HCT116 (cell line): ENCODE data around the gene LY9. TPM values are rescaled to one million over a fixed set of nuclear protein-coding genes. Genes with fewer than 3 reads are reported as not detected.

Experiments
- ATAC-seq: fragments of 200-7000 bp; cut with Tn5 transposase; 2 replicates; pipeline ENCODE4 v1.9.1; 2020; ENCODE audit warnings: mild to moderate bottlenecking, moderate library complexity
- BruUV-seq: library from RNA; stranded (reverse); fragments of 400-500 nt; replicated peaks from 2 replicates; lab custom pipeline; 2021; lab: Mats Ljungman, UMichigan
- CTCF ChIA-PET: fragments of 300-600 bp; sonication (Branson Sonifier 250); formaldehyde crosslinking; loops from one replicate; lab custom pipeline; 2021; ENCODE audit warnings: antibody characterized with exemption; lab: Charles Lee
- POLR2A ChIA-PET: fragments of 300-600, 350-600 bp; sonication (Branson Sonifier 250); formaldehyde crosslinking; loops from one replicate; lab custom pipeline; 2021; ENCODE audit warnings: antibody characterized with exemption; lab: Charles Lee
- RAD21 ChIA-PET, 2 experiments: fragments of 300-600 bp; sonication (Branson Sonifier 250); formaldehyde crosslinking; loops; one replicate each; lab custom pipeline; 2023; ENCODE audit warnings: low total read pairs in 2 of 2; ENCODE audit not compliant: uncharacterized antibody in 2 of 2, unreplicated experiment in 2 of 2, low non-redundant PET in 1 of 2; lab: Charles Lee
- DNase-seq: peaks from one replicate; pipeline ENCODE4 v3.0.0-alpha.2; 2010; ENCODE audit warnings: low read depth, low spot score
- H2AFZ ChIP-seq: fragments of 200-600 bp; shearing (Covaris generic), sonication (generic); 2 replicates; pipeline ENCODE4 v1.6.1; 2017; ENCODE audit warnings: low read depth, mixed run types, mixed read lengths, antibody characterized with exemption, low read length; ENCODE audit not compliant: poor library complexity, severe bottlenecking
- H3K27ac ChIP-seq: 2 replicates; pipeline ENCODE4 v1.5.1; 2012; ENCODE audit warnings: low read depth, low read length
- H3K27me3 ChIP-seq: fragments of 200-600 bp; sonication (generic); 2 replicates; pipeline ENCODE4 v1.6.1; 2016; ENCODE audit warnings: mixed run types, low read length, mixed read lengths; ENCODE audit not compliant: insufficient read depth
- H3K36me3 ChIP-seq, 2 experiments: fragments of 200-500 bp in 1 of 2; fragments of 200-600 bp in 1 of 2; sonication (Bioruptor generic) in 1 of 2; sonication (generic) in 1 of 2; 2 replicates each; pipeline versions ENCODE4 v1.5.1 to v1.6.1; 2014 to 2016; ENCODE audit warnings: low read length in 2 of 2, inconsistent platforms in 1 of 2, mixed read lengths in 1 of 2, mixed run types in 1 of 2; ENCODE audit not compliant: insufficient read depth in 2 of 2, control insufficient read depth in 1 of 2
- H3K4me1 ChIP-seq, 2 experiments: fragments of 200-600 bp in 1 of 2; sonication (generic) in 1 of 2; 2 replicates each; pipeline versions ENCODE4 v1.5.1 to v1.6.1; 2012 to 2017; ENCODE audit warnings: low read length in 2 of 2, inconsistent platforms in 1 of 2, mild to moderate bottlenecking in 1 of 2, mixed read lengths in 1 of 2, mixed run types in 1 of 2, moderate library complexity in 1 of 2; ENCODE audit not compliant: insufficient read depth in 2 of 2, control insufficient read depth in 1 of 2
- H3K4me2 ChIP-seq: fragments of 200-600 bp; sonication (generic); 2 replicates; pipeline ENCODE4 v1.6.1; 2017; ENCODE audit warnings: mixed run types, low read length, mixed read lengths
- H3K4me3 ChIP-seq, 2 experiments: fragments of 200-600 bp in 1 of 2; sonication (generic) in 1 of 2; replicated peaks in 1 of 2; 2 replicates each; pipeline ENCODE4 v1.5.1; 2011 to 2016; ENCODE audit warnings: low read length in 2 of 2, control low read depth in 1 of 2, low read depth in 1 of 2, mild to moderate bottlenecking in 1 of 2, mixed read lengths in 1 of 2, mixed run types in 1 of 2
- H3K79me2 ChIP-seq: fragments of 200-600 bp; sonication (generic); 2 replicates; pipeline ENCODE4 v1.6.1; 2017; ENCODE audit warnings: mild to moderate bottlenecking, mixed run types, low read length, moderate library complexity, mixed read lengths; ENCODE audit not compliant: insufficient read depth
- H3K9ac ChIP-seq: fragments of 200-600 bp; sonication (generic); 2 replicates; pipeline ENCODE4 v1.6.1; 2016; ENCODE audit warnings: low read length, mixed read lengths
- H3K9me2 ChIP-seq: fragments of 200-600 bp; sonication (generic), shearing (Covaris generic); 2 replicates; pipeline ENCODE4 v1.6.1; 2017; ENCODE audit warnings: mixed run types, mild to moderate bottlenecking, moderate library complexity; ENCODE audit not compliant: insufficient read depth
- H3K9me3 ChIP-seq, 2 experiments: fragments of 200-500 bp in 1 of 2; fragments of 200-600 bp in 1 of 2; sonication (Bioruptor generic) in 1 of 2; sonication (generic) in 1 of 2; 2 replicates each; pipeline ENCODE4 v1.6.1; 2014 to 2017; ENCODE audit warnings: low read length in 2 of 2, mixed read lengths in 2 of 2, inconsistent platforms in 1 of 2, low read depth in 1 of 2, mild to moderate bottlenecking in 1 of 2, mixed run types in 1 of 2, moderate library complexity in 1 of 2; ENCODE audit not compliant: control insufficient read depth in 1 of 2, insufficient read depth in 1 of 2
- H4K20me1 ChIP-seq: fragments of 200-600 bp; sonication (generic), shearing (Covaris generic); 2 replicates; pipeline ENCODE4 v1.6.1; 2017; ENCODE audit warnings: mixed run types, mild to moderate bottlenecking, moderate library complexity; ENCODE audit not compliant: insufficient read depth
- CEBPB ChIP-seq: IDR thresholded peaks from 2 replicates; pipeline ENCODE4 v1.6.1; 2012; ENCODE audit warnings: low read depth
- ELF1 ChIP-seq: IDR thresholded peaks from 2 replicates; pipeline ENCODE4 v1.6.1; 2012; ENCODE audit warnings: low read depth, borderline replicate concordance
- EZH2phosphoT487 ChIP-seq: fragments of 200-600 bp; IDR thresholded peaks from 2 replicates; pipeline ENCODE4 v1.6.1; 2018; ENCODE audit warnings: antibody characterized with exemption, borderline replicate concordance
- MAX ChIP-seq: IDR thresholded peaks from 2 replicates; pipeline ENCODE4 v1.6.1; 2012
- POLR2A ChIP-seq: IDR thresholded peaks from 2 replicates; pipeline ENCODE4 v1.7.0; 2011; ENCODE audit warnings: borderline replicate concordance; ENCODE audit not compliant: insufficient read depth, insufficient read length; ENCODE audit errors: extremely low read depth
- RAD21 ChIP-seq: IDR thresholded peaks from 2 replicates; pipeline ENCODE4 v1.6.1; 2012; ENCODE audit warnings: low read depth, mild to moderate bottlenecking
- TCF7L2 ChIP-seq: IDR thresholded peaks from 2 replicates; pipeline ENCODE4 v1.7.0; 2011; ENCODE audit warnings: borderline replicate concordance, inconsistent platforms; ENCODE audit not compliant: insufficient read depth, insufficient read length; ENCODE audit errors: extremely low read depth
- ZNF274 ChIP-seq: fragments of 200-500 bp; sonication (Bioruptor generic); IDR thresholded peaks from 2 replicates; pipeline ENCODE4 v1.6.1; 2014; ENCODE audit warnings: mild to moderate bottlenecking, low read depth, low read length, inconsistent platforms
- intact Hi-C: fragments of 100-400 bp; cut with micrococcal nuclease; formaldehyde crosslinking; loops from 2 replicates; pipeline ENCODE4 v1.10.0; 2022
- total RNA-seq: library from RNA; stranded (reverse); gene quantifications from one replicate; pipeline ENCODE4 v1.2.1, GENCODE V29; 2021; ENCODE audit not compliant: unreplicated experiment
- TF ChIP-seq, protein P1 (sequence below), 3 experiments: fragments of 200-600 bp in 1 of 3; sonication (generic) in 1 of 3; IDR thresholded peaks in 2 of 3; conservative IDR thresholded peaks in 1 of 3; 2 replicates each; pipeline ENCODE4 v1.5.1; 2012 to 2017; ENCODE audit warnings: low read depth in 2 of 3, low read length in 2 of 3, antibody characterized with exemption in 1 of 3, borderline replicate concordance in 1 of 3, control low read depth in 1 of 3, mild to moderate bottlenecking in 1 of 3, mixed read lengths in 1 of 3, mixed run types in 1 of 3, moderate library complexity in 1 of 3; ENCODE audit not compliant: insufficient read depth in 1 of 3
- TF ChIP-seq, protein P2 (sequence below): IDR thresholded peaks from 2 replicates; pipeline ENCODE4 v1.6.1; 2011; ENCODE audit warnings: mild to moderate bottlenecking, low read length, moderate library complexity; ENCODE audit not compliant: insufficient replicate concordance; ENCODE audit errors: extremely low read depth
- TF ChIP-seq, protein P3 (sequence below): IDR thresholded peaks from 2 replicates; pipeline ENCODE4 v1.6.1; 2012; ENCODE audit warnings: low read depth

LY9 gene
- total RNA-seq, 1 experiment from 2014 or later: 0.22 TPM

- Histone ChIP-seq H2AFZ (no peak overlapping the region), H3K27me3 (no peaks in the 10 kb centered on the region), H4K20me1 (no peaks in the 10 kb centered on the region), H3K79me2 (no peaks in the 10 kb centered on the region), H3K27ac (no peak overlapping the region), H3K4me1 (0 out of 4 replicates have a peak, but pooled peaks cover 0 to 3% of the 10 kb centered on the region in 2 experiments), H3K4me3 (no peak overlapping the region), H3K4me2 (no peak overlapping the region), H3K9ac (no peak overlapping the region), H3K36me3 (no peaks in the 10 kb centered on the region), H3K9me3 (no peaks in the 10 kb centered on the region), H3K9me2 (no peaks in the 10 kb centered on the region)
- BruUV-seq: no TSS peak
- DNase-seq (no peak), ATAC-seq (peak; percentile 64; the same call in 1 of the 2 replicates)
- ChIA-PET CTCF (interaction anchor here (0.8 to 1.3 kb wide), 7 partner anchors 9 to 133 kb away, joined by 3 to 9 read pairs (median 4); partner anchors contain the start of gene ITLN2), POLR2A (interaction anchor here (0.6 kb wide), 1 partner anchor 299 kb away, joined by 4 read pairs; no protein-coding TSS in a partner anchor), RAD21 (no interaction called here)
- intact Hi-C loops: no loop called here
- no peak for TF ChIP-seq POLR2A
- TF ChIP-seq, protein P1, sequence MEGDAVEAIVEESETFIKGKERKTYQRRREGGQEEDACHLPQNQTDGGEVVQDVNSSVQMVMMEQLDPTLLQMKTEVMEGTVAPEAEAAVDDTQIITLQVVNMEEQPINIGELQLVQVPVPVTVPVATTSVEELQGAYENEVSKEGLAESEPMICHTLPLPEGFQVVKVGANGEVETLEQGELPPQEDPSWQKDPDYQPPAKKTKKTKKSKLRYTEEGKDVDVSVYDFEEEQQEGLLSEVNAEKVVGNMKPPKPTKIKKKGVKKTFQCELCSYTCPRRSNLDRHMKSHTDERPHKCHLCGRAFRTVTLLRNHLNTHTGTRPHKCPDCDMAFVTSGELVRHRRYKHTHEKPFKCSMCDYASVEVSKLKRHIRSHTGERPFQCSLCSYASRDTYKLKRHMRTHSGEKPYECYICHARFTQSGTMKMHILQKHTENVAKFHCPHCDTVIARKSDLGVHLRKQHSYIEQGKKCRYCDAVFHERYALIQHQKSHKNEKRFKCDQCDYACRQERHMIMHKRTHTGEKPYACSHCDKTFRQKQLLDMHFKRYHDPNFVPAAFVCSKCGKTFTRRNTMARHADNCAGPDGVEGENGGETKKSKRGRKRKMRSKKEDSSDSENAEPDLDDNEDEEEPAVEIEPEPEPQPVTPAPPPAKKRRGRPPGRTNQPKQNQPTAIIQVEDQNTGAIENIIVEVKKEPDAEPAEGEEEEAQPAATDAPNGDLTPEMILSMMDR (IDR thresholded peaks at IDR 0.05 in 2 of 3, conservative IDR thresholded peaks at IDR 0.05 in 1 of 3; ENCODE audit: borderline replicate concordance in 1 of 3, insufficient read depth in 1 of 3, low read depth in 2 of 3, low read length in 2 of 3): peak; percentile 25 to 50 (median 45); a peak in 5 of 6 replicates
- TF ChIP-seq CEBPB: no peak
- TF ChIP-seq RAD21: peak; percentile 28; the same call in 1 of the 2 replicates
Measured at GRCh38 chr1:160821627-160822026, 25.7 kb downstream of the LY9 start.

DNA sequence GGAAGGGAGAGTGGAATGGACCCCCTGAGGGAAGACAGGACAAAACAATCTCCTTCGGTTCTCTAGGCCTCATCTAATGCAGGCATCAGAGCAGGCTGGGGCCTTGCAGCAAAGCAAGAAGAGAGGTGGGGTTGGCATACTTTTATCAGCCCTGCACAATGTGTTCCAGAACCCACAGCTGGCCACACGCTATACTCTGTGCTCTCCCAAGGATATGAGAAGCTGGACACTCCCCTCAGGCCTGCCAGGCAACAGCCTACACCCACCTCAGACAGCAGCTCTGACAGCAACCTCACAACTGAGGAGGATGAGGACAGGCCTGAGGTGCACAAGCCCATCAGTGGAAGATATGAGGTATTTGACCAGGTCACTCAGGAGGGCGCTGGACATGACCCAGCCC is 27.3 kb downstream of the LY9 start:
- Histone ChIP-seq H3K27ac (no peak overlapping the region), H2AFZ (no peak overlapping the region), H3K9ac (no peak overlapping the region), H3K4me2 (no peak overlapping the region), H3K36me3 (no peaks in the 10 kb centered on the region), H3K79me2 (no peaks in the 10 kb centered on the region), H3K4me1 (0 out of 4 replicates have a peak, but pooled peaks cover 0 to 3% of the 10 kb centered on the region in 2 experiments), H3K27me3 (no peaks in the 10 kb centered on the region), H3K9me2 (no peaks in the 10 kb centered on the region), H3K4me3 (no peak overlapping the region), H4K20me1 (no peaks in the 10 kb centered on the region), H3K9me3 (no peaks in the 10 kb centered on the region)
- ChIA-PET CTCF (interaction anchor here (1.1 to 1.9 kb wide), 2 partner anchors 12 to 42 kb away, joined by 3 to 6 read pairs; no protein-coding TSS in a partner anchor), RAD21 (no interaction called here), POLR2A (no interaction called here)
- intact Hi-C loops: no loop called here
- DNase-seq: no peak
- ATAC-seq: no peak
- no TSS peak for BruUV-seq
- TF ChIP-seq ELF1 (no peak), EZH2phosphoT487 (no peak), TCF7L2 (no peak), MAX (no peak), RAD21 (no peak), CEBPB (no peak), ZNF274 (no peak)
- TF ChIP-seq, protein P2, sequence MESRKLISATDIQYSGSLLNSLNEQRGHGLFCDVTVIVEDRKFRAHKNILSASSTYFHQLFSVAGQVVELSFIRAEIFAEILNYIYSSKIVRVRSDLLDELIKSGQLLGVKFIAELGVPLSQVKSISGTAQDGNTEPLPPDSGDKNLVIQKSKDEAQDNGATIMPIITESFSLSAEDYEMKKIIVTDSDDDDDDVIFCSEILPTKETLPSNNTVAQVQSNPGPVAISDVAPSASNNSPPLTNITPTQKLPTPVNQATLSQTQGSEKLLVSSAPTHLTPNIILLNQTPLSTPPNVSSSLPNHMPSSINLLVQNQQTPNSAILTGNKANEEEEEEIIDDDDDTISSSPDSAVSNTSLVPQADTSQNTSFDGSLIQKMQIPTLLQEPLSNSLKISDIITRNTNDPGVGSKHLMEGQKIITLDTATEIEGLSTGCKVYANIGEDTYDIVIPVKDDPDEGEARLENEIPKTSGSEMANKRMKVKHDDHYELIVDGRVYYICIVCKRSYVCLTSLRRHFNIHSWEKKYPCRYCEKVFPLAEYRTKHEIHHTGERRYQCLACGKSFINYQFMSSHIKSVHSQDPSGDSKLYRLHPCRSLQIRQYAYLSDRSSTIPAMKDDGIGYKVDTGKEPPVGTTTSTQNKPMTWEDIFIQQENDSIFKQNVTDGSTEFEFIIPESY: no peak
- TF ChIP-seq, protein P3, sequence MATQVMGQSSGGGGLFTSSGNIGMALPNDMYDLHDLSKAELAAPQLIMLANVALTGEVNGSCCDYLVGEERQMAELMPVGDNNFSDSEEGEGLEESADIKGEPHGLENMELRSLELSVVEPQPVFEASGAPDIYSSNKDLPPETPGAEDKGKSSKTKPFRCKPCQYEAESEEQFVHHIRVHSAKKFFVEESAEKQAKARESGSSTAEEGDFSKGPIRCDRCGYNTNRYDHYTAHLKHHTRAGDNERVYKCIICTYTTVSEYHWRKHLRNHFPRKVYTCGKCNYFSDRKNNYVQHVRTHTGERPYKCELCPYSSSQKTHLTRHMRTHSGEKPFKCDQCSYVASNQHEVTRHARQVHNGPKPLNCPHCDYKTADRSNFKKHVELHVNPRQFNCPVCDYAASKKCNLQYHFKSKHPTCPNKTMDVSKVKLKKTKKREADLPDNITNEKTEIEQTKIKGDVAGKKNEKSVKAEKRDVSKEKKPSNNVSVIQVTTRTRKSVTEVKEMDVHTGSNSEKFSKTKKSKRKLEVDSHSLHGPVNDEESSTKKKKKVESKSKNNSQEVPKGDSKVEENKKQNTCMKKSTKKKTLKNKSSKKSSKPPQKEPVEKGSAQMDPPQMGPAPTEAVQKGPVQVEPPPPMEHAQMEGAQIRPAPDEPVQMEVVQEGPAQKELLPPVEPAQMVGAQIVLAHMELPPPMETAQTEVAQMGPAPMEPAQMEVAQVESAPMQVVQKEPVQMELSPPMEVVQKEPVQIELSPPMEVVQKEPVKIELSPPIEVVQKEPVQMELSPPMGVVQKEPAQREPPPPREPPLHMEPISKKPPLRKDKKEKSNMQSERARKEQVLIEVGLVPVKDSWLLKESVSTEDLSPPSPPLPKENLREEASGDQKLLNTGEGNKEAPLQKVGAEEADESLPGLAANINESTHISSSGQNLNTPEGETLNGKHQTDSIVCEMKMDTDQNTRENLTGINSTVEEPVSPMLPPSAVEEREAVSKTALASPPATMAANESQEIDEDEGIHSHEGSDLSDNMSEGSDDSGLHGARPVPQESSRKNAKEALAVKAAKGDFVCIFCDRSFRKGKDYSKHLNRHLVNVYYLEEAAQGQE: no peak
